WTC11 (cell line): ENCODE data around the gene ZFP36L1. TPM values are rescaled to one million over a fixed set of nuclear protein-coding genes. Genes with fewer than 3 reads are reported as not detected.

Source experiments
- ATAC-seq: fragments of 200-7000 bp; cut with Tn5 transposase; 2 replicates; pipeline ENCODE4 v1.10.0; 2021; ENCODE audit warnings: mild to moderate bottlenecking, moderate library complexity
- CTCF ChIA-PET: fragments of 300-600 bp; sonication (Branson Sonifier 250); formaldehyde crosslinking; loops from one replicate; lab custom pipeline; 2021; ENCODE audit warnings: antibody characterized with exemption; lab: Charles Lee
- POLR2A ChIA-PET: fragments of 350-600 bp; sonication (Branson Sonifier 250); formaldehyde crosslinking; loops from one replicate; lab custom pipeline; 2021; ENCODE audit warnings: antibody characterized with exemption; lab: Charles Lee
- DNase-seq: peaks from one replicate; pipeline ENCODE4 v3.0.0; 2021; ENCODE audit warnings: low spot score
- H3K27ac Mint-ChIP-seq: 2 replicates; pipeline ENCODE4 v1.8.0; 2021; ENCODE audit warnings: mixed read lengths
- H3K27me3 Mint-ChIP-seq: 2 replicates; pipeline ENCODE4 v1.8.0; 2021; ENCODE audit warnings: low read depth, mild to moderate bottlenecking, moderate library complexity, mixed read lengths
- H3K36me3 Mint-ChIP-seq: 2 replicates; pipeline ENCODE4 v1.8.0; 2021; ENCODE audit warnings: mixed read lengths
- H3K4me1 Mint-ChIP-seq: 2 replicates; pipeline ENCODE4 v1.8.0; 2022; ENCODE audit warnings: mixed read lengths
- H3K4me3 Mint-ChIP-seq: 2 replicates; pipeline ENCODE4 v1.8.0; 2021; ENCODE audit warnings: mild to moderate bottlenecking, moderate library complexity, mixed read lengths
- H3K9me3 Mint-ChIP-seq: 2 replicates; pipeline ENCODE4 v1.8.0; 2021; ENCODE audit warnings: mixed read lengths
- AR ChIP-seq: fragments of 250-450 bp; sonication (Bioruptor Pico); IDR thresholded peaks from 2 replicates; pipeline ENCODE4 v1.9.0; 2021; ENCODE audit warnings: mild to moderate bottlenecking
- CDX4 ChIP-seq: fragments of 250-450 bp; sonication (Bioruptor Pico); IDR thresholded peaks from 2 replicates; pipeline ENCODE4 v1.9.0; 2021; ENCODE audit warnings: moderate library complexity, mild to moderate bottlenecking, inconsistent platforms, borderline replicate concordance
- FOXK1 ChIP-seq: sonication (generic); formaldehyde crosslinking; IDR thresholded peaks from 2 replicates; pipeline ENCODE4 v1.8.0; 2022; ENCODE audit warnings: mild to moderate bottlenecking, moderate library complexity, missing genetic modification reagents
- GTF2I ChIP-seq: fragments of 250-450 bp; sonication (Bioruptor Pico); conservative IDR thresholded peaks from 2 replicates; pipeline ENCODE4 v1.4.0; 2021; ENCODE audit warnings: mild to moderate bottlenecking
- HMGXB4 ChIP-seq: sonication (generic); formaldehyde crosslinking; IDR thresholded peaks from 2 replicates; pipeline ENCODE4 v1.8.1; 2023; ENCODE audit warnings: mild to moderate bottlenecking, moderate library complexity, missing genetic modification reagents
- IRF2 ChIP-seq: sonication (generic); formaldehyde crosslinking; IDR thresholded peaks from 2 replicates; pipeline ENCODE4 v1.8.0; 2022; ENCODE audit warnings: low read depth, missing genetic modification reagents, borderline replicate concordance
- JUN ChIP-seq: sonication (generic); formaldehyde crosslinking; IDR thresholded peaks from 2 replicates; pipeline ENCODE4 v1.8.0; 2023; ENCODE audit warnings: mild to moderate bottlenecking, missing genetic modification reagents
- NFE2L1 ChIP-seq: sonication (generic); formaldehyde crosslinking; IDR thresholded peaks from 2 replicates; pipeline ENCODE4 v1.8.1; 2023; ENCODE audit warnings: missing genetic modification reagents
- NR1H2 ChIP-seq: sonication (generic); formaldehyde crosslinking; IDR thresholded peaks from 2 replicates; pipeline ENCODE4 v1.9.0; 2021; ENCODE audit warnings: mild to moderate bottlenecking, moderate library complexity, missing genetic modification reagents
- NR3C1 ChIP-seq: sonication (generic); formaldehyde crosslinking; conservative IDR thresholded peaks from 2 replicates; pipeline ENCODE4 v1.8.1; 2023; ENCODE audit warnings: low read depth, mild to moderate bottlenecking, missing genetic modification reagents
- PRDM15 ChIP-seq: sonication (generic); formaldehyde crosslinking; IDR thresholded peaks from 2 replicates; pipeline ENCODE4 v1.8.0; 2022; ENCODE audit warnings: missing genetic modification reagents
- USF2 ChIP-seq: sonication (generic); formaldehyde crosslinking; IDR thresholded peaks from 2 replicates; pipeline ENCODE4 v1.8.1; 2023; ENCODE audit warnings: mild to moderate bottlenecking, missing genetic modification reagents, moderate library complexity
- ZNF219 ChIP-seq: sonication (generic); formaldehyde crosslinking; IDR thresholded peaks from 2 replicates; pipeline ENCODE4 v1.8.0; 2023; ENCODE audit warnings: missing genetic modification reagents, mild to moderate bottlenecking, borderline replicate concordance
- ZNF317 ChIP-seq: sonication (generic); formaldehyde crosslinking; IDR thresholded peaks from 2 replicates; pipeline ENCODE4 v1.8.1; 2023; ENCODE audit warnings: low read depth, mild to moderate bottlenecking, moderate library complexity, missing genetic modification reagents, borderline replicate concordance
- ZNF396 ChIP-seq: fragments of 250-450 bp; sonication (Bioruptor Pico); IDR thresholded peaks from 2 replicates; pipeline ENCODE4 v1.8.0; 2021; ENCODE audit warnings: mild to moderate bottlenecking, moderate library complexity, borderline replicate concordance
- ZNF416 ChIP-seq: fragments of 250-450 bp; sonication (Bioruptor Pico); IDR thresholded peaks from 2 replicates; pipeline ENCODE4 v1.9.0; 2021; ENCODE audit warnings: mild to moderate bottlenecking, inconsistent platforms
- ZNF425 ChIP-seq: fragments of 250-450 bp; sonication (Bioruptor Pico); conservative IDR thresholded peaks from 2 replicates; pipeline ENCODE4 v1.9.0; 2021; ENCODE audit warnings: mild to moderate bottlenecking
- total RNA-seq: library from RNA; stranded (reverse); gene quantifications from 3 replicates; pipeline ENCODE4 v1.2.3, GENCODE V29; 2021

ZFP36L1 gene
- total RNA-seq, 1 experiment from 2014 or later, result 132 TPM

- TF ChIP-seq ZNF219 (CRISPR knock-in tag) (no peak), PRDM15 (CRISPR knock-in tag) (peak; percentile 58; the same call in 1 of the 2 replicates), ZNF425 (CRISPR knock-in tag) (no peak), IRF2 (CRISPR knock-in tag) (no peak), AR (CRISPR knock-in tag) (no peak), NR3C1 (CRISPR knock-in tag) (no peak), FOXK1 (CRISPR knock-in tag) (peak; percentile 93), ZNF416 (no peak), ZNF317 (CRISPR knock-in tag) (peak; percentile 72; the same call in 1 of the 2 replicates), USF2 (no peak), HMGXB4 (CRISPR knock-in tag) (peak; percentile 74; the same call in 1 of the 2 replicates)
Observed at GRCh38 chr14:68792979-68793733, at the start of gene ZFP36L1 (continued).

- ATAC-seq (no peak), DNase-seq (no peak)
- Mint-ChIP-seq H3K9me3 (peaks cover 18% of the 10 kb centered on the region), H3K4me3 (no peak overlapping the region), H3K27me3 (no peaks in the 10 kb centered on the region; the same call in 1 of the 2 replicates), H3K36me3 (peaks cover 4% of the 10 kb centered on the region), H3K4me1 (peaks cover 8% of the 10 kb centered on the region), H3K27ac (no peak overlapping the region)
- ChIA-PET POLR2A (interaction anchor here (0.6 kb wide), 1 partner anchor 49 kb away, joined by 3 read pairs; no protein-coding TSS in a partner anchor), CTCF (interaction anchor here (3.6 kb wide), 1 partner anchor 17 kb away, joined by 46 read pairs; no protein-coding TSS in a partner anchor)
- TF ChIP-seq NR1H2 (CRISPR knock-in tag) (no peak), NFE2L1 (CRISPR knock-in tag) (no peak), CDX4 (CRISPR knock-in tag) (no peak), JUN (CRISPR knock-in tag) (no peak), AR (CRISPR knock-in tag) (no peak), GTF2I (CRISPR knock-in tag) (no peak), ZNF396 (CRISPR knock-in tag) (no peak)
Observed at GRCh38 chr14:68842298-68842697, 49.4 kb upstream of the ZFP36L1 start.
